ENCODE measurements around the gene NSG2.

Gene NSG2

DNA sequence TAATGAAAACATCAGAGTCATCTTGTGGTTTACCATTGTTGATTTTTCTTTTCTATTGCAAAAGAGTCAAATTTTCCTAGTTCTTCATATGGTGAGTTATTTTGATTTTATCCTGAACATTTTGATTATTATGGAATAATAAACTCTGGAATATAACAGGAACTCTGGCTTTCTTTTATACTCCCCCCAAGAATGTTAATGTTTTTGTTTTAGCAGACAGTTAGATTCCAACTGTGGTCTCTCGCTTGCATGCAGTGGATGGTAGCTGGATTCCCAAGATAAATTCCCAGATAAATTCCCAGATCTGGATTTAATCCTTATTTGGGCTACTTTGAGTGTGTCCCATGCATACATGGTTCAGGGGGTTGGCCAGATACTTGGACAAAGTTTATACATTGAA is 109.8 kb downstream of the NSG2 start:
- FAIRE-seq, result no peak

DNA sequence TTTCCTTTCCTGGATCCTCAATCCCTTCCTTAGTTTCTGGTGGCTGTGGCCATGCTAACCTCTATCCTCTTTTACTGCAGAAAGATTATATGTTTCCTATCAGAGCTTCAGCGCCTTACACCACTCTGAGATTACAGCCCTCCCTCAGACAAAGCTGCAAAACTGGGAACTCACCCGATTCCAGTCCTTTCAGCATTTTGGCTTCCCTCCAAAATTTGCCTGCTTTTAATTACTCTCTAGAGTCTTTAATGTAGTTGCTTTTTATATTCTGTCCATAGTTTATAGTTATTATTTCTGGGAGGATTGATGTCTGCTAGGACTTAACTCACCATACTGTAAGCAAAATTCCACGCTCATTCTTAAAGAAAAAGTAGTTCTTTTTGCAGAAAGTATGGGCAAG is 110.2 kb downstream of the NSG2 start:
- no peak for FAIRE-seq

DNA sequence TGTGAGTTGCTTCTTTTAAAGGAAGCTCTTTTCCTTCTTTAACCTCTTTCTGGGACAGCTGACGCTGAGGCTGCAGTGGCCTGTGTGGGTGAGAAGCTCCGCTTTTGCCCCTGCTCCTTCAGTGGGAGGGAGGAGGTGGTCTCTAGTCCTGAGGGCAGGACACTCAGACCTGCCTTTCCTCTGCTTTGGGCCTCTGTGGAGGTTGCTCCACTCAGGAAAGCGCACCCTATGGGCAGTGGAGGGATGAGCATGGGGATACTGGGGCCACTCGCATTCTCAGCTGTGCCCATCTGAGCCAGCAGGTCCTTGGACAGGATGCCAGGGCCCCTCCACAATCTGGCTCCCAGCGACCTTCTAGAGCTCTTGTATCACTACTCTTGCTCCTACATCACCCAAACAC is 111.5 kb downstream of the NSG2 start:
- no peak for FAIRE-seq
